ENCODE data around the gene ZBTB43. TPM values are rescaled to one million over a fixed set of nuclear protein-coding genes. Genes with fewer than 3 reads are reported as not detected.

Gene ZBTB43
- total and polyA plus RNA-seq, 4 donors, result 4.6 to 64.3 (median 14.5) TPM

DNA sequence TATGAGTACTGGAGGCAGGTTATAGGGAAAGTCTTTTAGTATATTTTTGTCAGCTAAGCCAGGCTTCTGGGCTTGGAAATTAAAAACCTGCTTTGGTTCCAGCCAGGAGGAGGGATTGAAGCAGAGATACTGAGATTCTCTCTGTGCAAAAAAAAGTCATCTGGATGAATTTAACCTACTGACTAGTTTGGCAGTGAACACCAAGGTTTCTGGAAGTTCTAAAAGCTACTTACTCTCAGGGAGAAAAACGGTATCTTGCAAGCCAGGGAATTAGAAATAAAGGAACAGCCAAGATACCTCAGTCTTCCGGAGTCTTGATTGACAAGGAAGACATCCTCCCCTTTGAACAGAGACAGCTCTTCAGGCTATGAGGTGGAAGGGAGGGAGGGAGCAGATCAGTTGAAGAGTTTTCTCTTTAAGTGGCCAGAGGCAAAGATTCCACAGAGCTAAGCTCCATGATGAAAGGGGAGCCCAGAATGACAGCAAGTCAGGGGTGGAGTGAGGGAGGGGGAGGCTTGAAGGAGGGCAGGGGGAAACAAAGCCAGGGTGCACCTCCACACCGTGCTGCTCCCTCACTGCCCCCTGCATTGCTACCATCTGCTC, 47.3 kb downstream of the ZBTB43 start:
- Histone ChIP-seq H3K36me3 (ENCODE audit: control insufficient read depth in 4 of 4, insufficient read depth in 4 of 4, low read length in 4 of 4) (no peaks in the 10 kb centered on the region), H3K27me3 (ENCODE audit: control insufficient read depth in 3 of 3, insufficient read depth in 3 of 3, low read length in 2 of 3) (peaks cover 0 to 4% (median 3%) of the 10 kb centered on the region in 3 donors), H3K4me3 (no peak overlapping the region), H3K4me1 (ENCODE audit: control insufficient read depth in 5 of 5, insufficient read depth in 5 of 5, low read length in 5 of 5) (no peaks in the 10 kb centered on the region), H3K9ac (ENCODE audit: insufficient read depth in 1 of 2, low read length in 2 of 2) (no peak overlapping the region), H3K9me3 (ENCODE audit: control insufficient read depth in 4 of 4, insufficient read depth in 3 of 4, low read length in 3 of 4) (no peaks in the 10 kb centered on the region), H3K27ac (ENCODE audit: low read depth in 1 of 2, low read length in 1 of 2) (no peak overlapping the region)
- TF ChIP-seq, protein P1, sequence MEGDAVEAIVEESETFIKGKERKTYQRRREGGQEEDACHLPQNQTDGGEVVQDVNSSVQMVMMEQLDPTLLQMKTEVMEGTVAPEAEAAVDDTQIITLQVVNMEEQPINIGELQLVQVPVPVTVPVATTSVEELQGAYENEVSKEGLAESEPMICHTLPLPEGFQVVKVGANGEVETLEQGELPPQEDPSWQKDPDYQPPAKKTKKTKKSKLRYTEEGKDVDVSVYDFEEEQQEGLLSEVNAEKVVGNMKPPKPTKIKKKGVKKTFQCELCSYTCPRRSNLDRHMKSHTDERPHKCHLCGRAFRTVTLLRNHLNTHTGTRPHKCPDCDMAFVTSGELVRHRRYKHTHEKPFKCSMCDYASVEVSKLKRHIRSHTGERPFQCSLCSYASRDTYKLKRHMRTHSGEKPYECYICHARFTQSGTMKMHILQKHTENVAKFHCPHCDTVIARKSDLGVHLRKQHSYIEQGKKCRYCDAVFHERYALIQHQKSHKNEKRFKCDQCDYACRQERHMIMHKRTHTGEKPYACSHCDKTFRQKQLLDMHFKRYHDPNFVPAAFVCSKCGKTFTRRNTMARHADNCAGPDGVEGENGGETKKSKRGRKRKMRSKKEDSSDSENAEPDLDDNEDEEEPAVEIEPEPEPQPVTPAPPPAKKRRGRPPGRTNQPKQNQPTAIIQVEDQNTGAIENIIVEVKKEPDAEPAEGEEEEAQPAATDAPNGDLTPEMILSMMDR (IDR thresholded peaks at IDR 0.05; ENCODE audit: control extremely low read depth, extremely low read depth), result no peak
- WGBS, 2 donors, result 41 to 58% methylated on average over 3 of the region's 3 CpGs
- no peak for ATAC-seq (ENCODE audit: insufficient read depth, low FRiP score)
- no peak for DNase-seq

DNA sequence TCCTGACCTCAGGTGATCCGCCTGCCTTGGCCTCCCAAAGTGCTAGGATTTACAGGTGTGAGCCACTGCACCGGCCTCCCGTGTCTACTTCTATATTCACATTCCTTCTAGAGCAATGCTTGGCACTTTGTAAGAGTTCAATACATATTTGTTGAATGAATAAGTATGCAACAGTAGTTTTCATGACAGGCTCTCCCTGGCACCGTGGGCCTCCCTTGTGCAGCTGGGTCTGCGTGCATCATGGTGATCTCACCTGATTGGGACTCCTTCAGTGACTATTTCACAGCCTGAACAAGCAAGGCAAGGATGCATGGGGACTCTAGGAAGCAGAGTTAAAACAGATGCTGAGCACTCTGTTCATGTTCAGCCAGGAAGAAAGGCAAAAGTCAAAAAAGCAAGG, 48.8 kb downstream of the ZBTB43 start:
- DNase-seq (no peak), ATAC-seq (ENCODE audit: insufficient read depth, low FRiP score) (no peak)
- Histone ChIP-seq H3K27ac (ENCODE audit: low read depth in 1 of 2, low read length in 1 of 2) (no peak overlapping the region), H3K9ac (ENCODE audit: insufficient read depth in 1 of 2, low read length in 2 of 2) (no peak overlapping the region), H3K4me3 (no peak overlapping the region), H3K36me3 (ENCODE audit: control insufficient read depth in 4 of 4, insufficient read depth in 4 of 4, low read length in 4 of 4) (no peaks in the 10 kb centered on the region), H3K9me3 (ENCODE audit: control insufficient read depth in 4 of 4, insufficient read depth in 3 of 4, low read length in 3 of 4) (no peaks in the 10 kb centered on the region), H3K27me3 (ENCODE audit: control insufficient read depth in 3 of 3, insufficient read depth in 3 of 3, low read length in 2 of 3) (peaks cover 0 to 4% (median 3%) of the 10 kb centered on the region in 3 donors), H3K4me1 (ENCODE audit: control insufficient read depth in 5 of 5, insufficient read depth in 5 of 5, low read length in 5 of 5) (no peaks in the 10 kb centered on the region)
- WGBS, 2 donors, result 89 to 96% methylated on average over 5 of the region's 5 CpGs
- TF ChIP-seq, protein P1 (IDR thresholded peaks at IDR 0.05; ENCODE audit: control extremely low read depth, extremely low read depth), result no peak

DNA sequence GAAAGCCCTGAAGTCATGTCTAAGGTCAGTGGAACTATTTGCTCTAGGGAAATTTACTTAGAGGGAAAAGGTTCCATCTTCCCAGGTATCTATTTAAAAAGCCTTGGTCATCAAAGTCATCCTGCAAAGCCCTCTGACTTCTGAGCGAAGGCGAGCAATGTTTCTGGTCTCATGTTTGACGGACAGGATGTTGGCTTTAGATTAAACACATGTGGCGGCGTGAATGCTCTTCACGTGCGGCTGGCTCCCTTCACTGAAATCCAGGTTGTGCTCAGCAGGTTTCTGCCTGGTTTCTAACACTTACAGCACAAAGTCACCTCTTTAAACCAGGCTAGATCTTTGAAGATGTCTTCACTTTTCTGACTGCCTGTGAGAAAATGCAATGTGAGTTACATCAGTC, 49.9 kb downstream of the ZBTB43 start:
- no peak overlapping the region for H3K27ac ChIP-seq (ENCODE audit: low read depth in 1 of 2, low read length in 1 of 2)
- H3K9me3 ChIP-seq (ENCODE audit: control insufficient read depth in 4 of 4, insufficient read depth in 3 of 4, low read length in 3 of 4), result no peaks in the 10 kb centered on the region
- 51 to 81% methylated on average over 7 of the region's 7 CpGs for WGBS, 2 donors
- TF ChIP-seq, protein P1 (IDR thresholded peaks at IDR 0.05; ENCODE audit: control extremely low read depth, extremely low read depth), result no peak
- peaks cover 0 to 4% (median 3%) of the 10 kb centered on the region in 3 donors for H3K27me3 ChIP-seq (ENCODE audit: control insufficient read depth in 3 of 3, insufficient read depth in 3 of 3, low read length in 2 of 3)
- H3K36me3 ChIP-seq (ENCODE audit: control insufficient read depth in 4 of 4, insufficient read depth in 4 of 4, low read length in 4 of 4), result no peaks in the 10 kb centered on the region
- no peak overlapping the region for H3K9ac ChIP-seq (ENCODE audit: insufficient read depth in 1 of 2, low read length in 2 of 2)
- no peak overlapping the region for H3K4me3 ChIP-seq
- peak in 1 of 3 donors; percentile 59 for DNase-seq
- H3K4me1 ChIP-seq (ENCODE audit: control insufficient read depth in 5 of 5, insufficient read depth in 5 of 5, low read length in 5 of 5), result no peaks in the 10 kb centered on the region
- ATAC-seq (ENCODE audit: insufficient read depth, low FRiP score), result no peak
